GM12873 (cell line): ENCODE data around the gene HBB.
"Not testable (repeated sequence)": the region's sequence is repeated elsewhere in the genome, so short reads cannot be mapped to it uniquely, and the experiment has no call there.

Experiments
- CTCF ChIP-seq: IDR thresholded peaks from 2 replicates; pipeline ENCODE4 v1.5.1; 2012; ENCODE audit warnings: low read depth, mild to moderate bottlenecking, moderate library complexity, low read length, control low read depth; ENCODE audit not compliant: insufficient read depth; ENCODE audit errors: missing control alignments

Gene HBB

GRCh38 chr11:5265832-5266231 is 39.0 kb upstream of the HBB start:
- no peak for TF ChIP-seq CTCF

GRCh38 chr11:5258543-5259262 is 31.8 kb upstream of the HBB start:
- no peak for TF ChIP-seq CTCF

- TF ChIP-seq CTCF = no peak
Measured at GRCh38 chr11:5257296-5257695, 30.4 kb upstream of the HBB start.

GRCh38 chr11:5254646-5255413 is 28.0 kb upstream of the HBB start, which contains the start of gene HBG2:
Gene HBG2, minus strand, starts transcription at chr11:5254781. Its CDS starts 53 bp downstream, at chr11:5254728.
- TF ChIP-seq CTCF = not testable (repeated sequence)

- TF ChIP-seq CTCF = no peak
Measured at GRCh38 chr11:5252919-5253265, 26.0 kb upstream of the HBB start.

GRCh38 chr11:5252192-5252918 is 25.5 kb upstream of the HBB start:
- TF ChIP-seq CTCF = no peak

GRCh38 chr11:5251746-5252145 is 24.9 kb upstream of the HBB start:
- TF ChIP-seq CTCF = no peak
